Suprapubic skin (tissue), 4 donors: ENCODE data around the gene PRDM1. TPM values are rescaled to one million over a fixed set of nuclear protein-coding genes. Genes with fewer than 3 reads are reported as not detected.

ENCODE experiments used
- DNase-seq, 2 donors: peaks; one replicate each; pipeline ENCODE4 v3.0.0-alpha.2; 2019; ENCODE audit warnings: low spot score in 2 of 2
- H3K27ac ChIP-seq: fragments of 200-600 bp; sonication (generic); one replicate; pipeline ENCODE4 v1.5.1; 2019
- H3K27me3 ChIP-seq: fragments of 200-600 bp; sonication (generic); one replicate; pipeline ENCODE4 v1.5.1; 2019
- H3K36me3 ChIP-seq: fragments of 200-600 bp; sonication (generic); one replicate; pipeline ENCODE4 v1.5.1; 2019
- H3K4me1 ChIP-seq: fragments of 200-600 bp; sonication (generic); one replicate; pipeline ENCODE4 v1.5.1; 2019
- H3K4me3 ChIP-seq: fragments of 200-600 bp; sonication (generic); one replicate; pipeline ENCODE4 v1.5.1; 2019; ENCODE audit warnings: mild to moderate bottlenecking
- H3K9me3 ChIP-seq: fragments of 200-600 bp; sonication (generic); one replicate; pipeline ENCODE4 v1.5.1; 2019
- EP300 ChIP-seq: sonication (generic); formaldehyde crosslinking; IDR thresholded peaks from one replicate; pipeline ENCODE4 v1.6.1; 2017; ENCODE audit warnings: antibody characterized with exemption
- POLR2A ChIP-seq, 2 donors: fragments of 450-650 bp; IDR thresholded peaks; one replicate each; pipeline ENCODE4 v1.6.1; 2017; ENCODE audit warnings: antibody characterized with exemption in 2 of 2, mild to moderate bottlenecking in 2 of 2, moderate library complexity in 2 of 2
- POLR2AphosphoS5 ChIP-seq, 3 donors: sonication (generic); formaldehyde crosslinking; IDR thresholded peaks; one replicate each; pipeline ENCODE4 v1.6.1; 2017; ENCODE audit warnings: antibody characterized with exemption in 3 of 3
- WGBS: methylation state at CpG from one replicate; pipeline ENCODE4 v1.1.5; 2018; 5-methylcytosine and 5-hydroxymethylcytosine counted together
- total RNA-seq, 4 donors: library from RNA; depleted of rRNA; stranded (reverse); fragments of >200 nt; gene quantifications; one replicate each; pipeline ENCODE4 v1.1.0, GENCODE V29; 2016
- TF ChIP-seq, protein P1 (sequence below), 2 donors: fragments of 200-600 bp in 1 of 2; fragments of 450-650 bp in 1 of 2; sonication (generic) in 1 of 2; IDR thresholded peaks; one replicate each; pipeline ENCODE4 v1.5.1; 2016 to 2019; ENCODE audit warnings: antibody characterized with exemption in 2 of 2, mild to moderate bottlenecking in 1 of 2, moderate library complexity in 1 of 2

The PRDM1 gene
- total RNA-seq, 4 donors from 2014 or later, result 10.9 to 47.7 (median 27.8) TPM

DNA sequence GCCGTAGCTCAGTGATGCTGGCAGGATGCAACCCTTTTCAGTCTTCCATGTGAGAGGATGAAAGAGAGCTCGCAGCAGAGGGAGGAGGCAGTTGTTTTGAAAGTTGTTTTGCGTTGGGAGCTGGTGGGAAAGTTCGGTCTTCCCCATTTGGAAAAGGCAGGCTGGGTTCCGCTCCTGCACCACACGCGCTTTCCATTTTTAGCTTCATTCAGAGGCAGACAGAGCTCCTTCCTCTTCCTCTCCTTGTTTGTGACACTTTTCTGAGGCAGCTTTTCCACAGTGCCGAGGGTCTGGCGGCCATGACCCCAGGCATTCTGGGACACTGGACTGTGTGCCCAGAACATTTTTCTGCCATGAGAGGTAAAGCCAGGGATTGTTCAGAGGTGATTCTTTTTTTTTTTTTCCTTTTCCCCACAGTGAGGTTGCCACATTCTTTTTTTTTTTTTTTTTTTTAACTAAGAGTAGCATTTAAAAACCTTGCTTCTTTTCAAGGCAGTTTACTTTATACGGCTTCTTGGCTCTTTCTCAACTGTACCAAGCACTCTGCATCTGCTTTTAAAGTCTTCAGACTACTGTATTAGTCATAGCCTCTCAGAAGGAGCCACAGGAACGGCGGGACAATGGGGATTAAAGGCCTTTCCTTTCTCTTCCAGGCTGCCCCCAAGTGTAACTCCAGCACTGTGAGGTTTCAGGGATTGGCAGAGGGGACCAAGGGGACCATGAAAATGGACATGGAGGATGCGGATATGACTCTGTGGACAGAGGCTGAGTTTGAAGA lies 1.6 kb downstream of the PRDM1 start:
- Histone ChIP-seq H3K27ac (peak overlapping the region; percentile 42), H3K9me3 (no peaks in the 10 kb centered on the region), H3K27me3 (peaks cover 3% of the 10 kb centered on the region), H3K4me3 (peak overlapping the region; percentile 55), H3K36me3 (no peaks in the 10 kb centered on the region), H3K4me1 (peaks cover 30% of the 10 kb centered on the region)
- no peak for DNase-seq
- TF ChIP-seq, protein P1, sequence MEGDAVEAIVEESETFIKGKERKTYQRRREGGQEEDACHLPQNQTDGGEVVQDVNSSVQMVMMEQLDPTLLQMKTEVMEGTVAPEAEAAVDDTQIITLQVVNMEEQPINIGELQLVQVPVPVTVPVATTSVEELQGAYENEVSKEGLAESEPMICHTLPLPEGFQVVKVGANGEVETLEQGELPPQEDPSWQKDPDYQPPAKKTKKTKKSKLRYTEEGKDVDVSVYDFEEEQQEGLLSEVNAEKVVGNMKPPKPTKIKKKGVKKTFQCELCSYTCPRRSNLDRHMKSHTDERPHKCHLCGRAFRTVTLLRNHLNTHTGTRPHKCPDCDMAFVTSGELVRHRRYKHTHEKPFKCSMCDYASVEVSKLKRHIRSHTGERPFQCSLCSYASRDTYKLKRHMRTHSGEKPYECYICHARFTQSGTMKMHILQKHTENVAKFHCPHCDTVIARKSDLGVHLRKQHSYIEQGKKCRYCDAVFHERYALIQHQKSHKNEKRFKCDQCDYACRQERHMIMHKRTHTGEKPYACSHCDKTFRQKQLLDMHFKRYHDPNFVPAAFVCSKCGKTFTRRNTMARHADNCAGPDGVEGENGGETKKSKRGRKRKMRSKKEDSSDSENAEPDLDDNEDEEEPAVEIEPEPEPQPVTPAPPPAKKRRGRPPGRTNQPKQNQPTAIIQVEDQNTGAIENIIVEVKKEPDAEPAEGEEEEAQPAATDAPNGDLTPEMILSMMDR (IDR thresholded peaks at IDR 0.05), result no peak
- no peak for TF ChIP-seq EP300
- no peak for TF ChIP-seq POLR2A (IDR thresholded peaks at IDR 0.05)
- TF ChIP-seq POLR2AphosphoS5 (IDR thresholded peaks at IDR 0.05), result no peak
- WGBS, result 43% methylated on average over 13 of the region's 13 CpGs

DNA sequence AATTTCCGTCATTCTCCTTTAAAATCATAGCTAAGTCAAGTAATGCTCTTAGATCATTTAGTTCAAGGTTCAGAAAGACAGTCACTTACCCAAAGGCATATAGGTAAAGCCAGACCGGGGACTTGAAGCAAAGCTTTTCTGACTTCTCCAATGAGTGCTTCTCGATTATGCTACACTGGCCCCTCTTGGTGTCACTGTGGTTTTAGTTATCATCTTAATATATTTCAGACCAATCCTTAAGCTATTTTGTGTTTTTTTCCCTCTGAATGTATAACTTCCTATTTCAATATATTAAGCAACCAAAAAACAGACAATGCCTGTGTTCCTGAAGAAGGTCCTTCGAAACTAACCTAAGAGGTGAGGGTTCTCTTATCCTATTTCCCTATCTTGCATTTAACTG lies 3.9 kb downstream of the PRDM1 start:
- DNase-seq, result no peak
- Histone ChIP-seq H3K4me1 (peaks cover 30% of the 10 kb centered on the region), H3K27me3 (peaks cover 3% of the 10 kb centered on the region), H3K36me3 (no peaks in the 10 kb centered on the region), H3K27ac (no peak overlapping the region), H3K4me3 (peak overlapping the region; percentile 55), H3K9me3 (no peaks in the 10 kb centered on the region)
- TF ChIP-seq EP300 (no peak), POLR2AphosphoS5 (IDR thresholded peaks at IDR 0.05) (no peak), POLR2A (IDR thresholded peaks at IDR 0.05) (no peak)
- TF ChIP-seq, protein P1 (IDR thresholded peaks at IDR 0.05), result no peak
- 72% methylated on average over 4 of the region's 4 CpGs for WGBS

DNA sequence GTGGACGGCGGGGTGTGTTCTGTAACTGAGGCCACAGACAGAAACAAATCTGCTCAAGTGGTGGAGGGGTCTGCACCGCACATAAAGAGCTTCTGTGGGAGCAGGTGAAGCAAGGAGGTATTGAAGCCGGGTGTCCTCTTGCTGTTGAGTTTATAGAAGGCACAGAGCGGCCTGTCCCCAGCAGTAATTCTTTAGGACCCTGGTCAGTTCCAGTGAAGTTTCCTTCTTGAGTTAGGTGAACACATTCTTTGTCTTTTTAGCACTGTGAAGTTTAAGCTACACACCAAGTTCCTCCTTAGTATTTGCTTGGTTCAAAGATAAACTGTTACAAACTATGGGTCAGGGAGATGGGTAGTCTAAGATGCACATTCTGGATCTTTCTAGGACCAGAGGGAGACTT lies 6.1 kb downstream of the PRDM1 start:
- no peak overlapping the region for H3K4me3 ChIP-seq
- no peaks in the 10 kb centered on the region for H3K36me3 ChIP-seq
- TF ChIP-seq POLR2AphosphoS5 (IDR thresholded peaks at IDR 0.05) (no peak), EP300 (no peak), POLR2A (IDR thresholded peaks at IDR 0.05) (no peak)
- TF ChIP-seq, protein P1 (IDR thresholded peaks at IDR 0.05), result no peak

DNA sequence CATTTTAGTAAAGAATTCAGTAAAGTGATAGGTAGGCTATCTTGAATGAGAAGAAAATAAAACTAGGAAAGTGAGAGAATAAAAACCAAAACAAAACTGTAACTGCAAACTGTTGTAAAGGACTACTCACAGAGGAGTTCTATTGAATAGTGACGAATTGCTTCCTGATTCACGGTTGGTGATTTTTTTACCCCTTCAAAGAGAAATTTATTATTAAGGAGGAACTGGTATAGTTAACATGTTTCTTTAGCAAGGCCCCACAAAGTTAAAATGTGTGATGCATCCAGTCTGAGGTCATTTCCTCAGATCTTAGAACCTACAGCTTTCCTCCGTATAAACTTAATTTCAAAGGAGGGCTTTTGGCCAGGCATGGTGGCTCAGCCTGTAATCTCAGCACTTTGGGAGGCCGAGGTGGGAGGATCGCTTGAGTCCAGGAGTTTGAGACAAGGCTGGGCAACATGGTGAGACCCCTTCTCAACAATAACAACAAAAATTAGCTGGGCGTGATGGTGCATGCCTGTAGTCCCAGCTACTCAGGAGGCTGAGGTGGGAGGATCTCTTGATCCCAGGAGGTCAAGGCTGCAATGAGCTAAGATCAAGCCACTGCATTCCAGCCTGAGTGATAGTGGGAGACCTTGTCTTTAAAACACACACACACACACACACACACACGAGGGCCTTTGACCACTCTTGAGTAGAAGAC lies 8.3 kb downstream of the PRDM1 start:
- TF ChIP-seq, protein P1 (IDR thresholded peaks at IDR 0.05), result no peak
- no peak for TF ChIP-seq POLR2AphosphoS5 (IDR thresholded peaks at IDR 0.05)
- no peak for TF ChIP-seq EP300
- no peak for TF ChIP-seq POLR2A (IDR thresholded peaks at IDR 0.05)
- Histone ChIP-seq H3K4me1 (peaks cover 32% of the 10 kb centered on the region), H3K4me3 (no peak overlapping the region), H3K27ac (no peak overlapping the region), H3K36me3 (no peaks in the 10 kb centered on the region), H3K27me3 (no peaks in the 10 kb centered on the region), H3K9me3 (no peaks in the 10 kb centered on the region)
- no peak for DNase-seq
- 76% methylated on average over 7 of the region's 7 CpGs for WGBS

More for the DNA sequence above, 6.1 kb downstream of the PRDM1 start:
- no peak for DNase-seq
- peaks cover 20% of the 10 kb centered on the region for H3K4me1 ChIP-seq
- H3K27ac ChIP-seq, result no peak overlapping the region
- peaks cover 3% of the 10 kb centered on the region for H3K27me3 ChIP-seq
- no peaks in the 10 kb centered on the region for H3K9me3 ChIP-seq
- 92% methylated on average over 5 of the region's 5 CpGs for WGBS

DNA sequence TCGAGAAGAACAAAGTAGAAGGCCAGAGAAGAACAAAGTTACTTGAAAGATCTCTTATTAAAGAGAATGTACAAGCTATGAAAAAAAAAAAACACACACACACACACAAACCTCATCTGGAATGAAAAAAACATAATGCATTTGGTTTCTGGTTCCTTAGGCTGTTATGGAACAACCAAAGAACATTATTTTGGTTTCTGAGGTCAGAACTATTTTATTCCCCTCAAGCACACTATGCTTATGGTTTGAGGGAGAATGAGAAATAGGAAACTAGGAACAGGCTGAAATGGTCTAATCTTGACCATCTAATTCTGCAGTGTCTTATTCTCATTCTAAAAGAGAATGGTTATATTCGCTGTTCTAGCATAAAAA lies 8.8 kb downstream of the PRDM1 start:
- DNase-seq, result no peak
- no peak for TF ChIP-seq POLR2AphosphoS5 (IDR thresholded peaks at IDR 0.05)
- H3K27ac ChIP-seq, result no peak overlapping the region
- no peaks in the 10 kb centered on the region for H3K9me3 ChIP-seq
- WGBS, result 100% methylated on average over 2 of the region's 2 CpGs
- no peak overlapping the region for H3K4me3 ChIP-seq
- peaks cover 36% of the 10 kb centered on the region for H3K4me1 ChIP-seq
- H3K36me3 ChIP-seq, result no peaks in the 10 kb centered on the region
- H3K27me3 ChIP-seq, result no peaks in the 10 kb centered on the region
